HS-5 (cell line): Measurements from ENCODE around the gene NFE2.
"Not testable (repeated sequence)": the region's sequence is repeated elsewhere in the genome, so short reads cannot be mapped to it uniquely, and the experiment has no call there.

Experiments used
- DNase-seq: peaks from one replicate; pipeline ENCODE4 v3.0.0-alpha.2; 2012; ENCODE audit warnings: low read depth

NFE2 gene

DNA sequence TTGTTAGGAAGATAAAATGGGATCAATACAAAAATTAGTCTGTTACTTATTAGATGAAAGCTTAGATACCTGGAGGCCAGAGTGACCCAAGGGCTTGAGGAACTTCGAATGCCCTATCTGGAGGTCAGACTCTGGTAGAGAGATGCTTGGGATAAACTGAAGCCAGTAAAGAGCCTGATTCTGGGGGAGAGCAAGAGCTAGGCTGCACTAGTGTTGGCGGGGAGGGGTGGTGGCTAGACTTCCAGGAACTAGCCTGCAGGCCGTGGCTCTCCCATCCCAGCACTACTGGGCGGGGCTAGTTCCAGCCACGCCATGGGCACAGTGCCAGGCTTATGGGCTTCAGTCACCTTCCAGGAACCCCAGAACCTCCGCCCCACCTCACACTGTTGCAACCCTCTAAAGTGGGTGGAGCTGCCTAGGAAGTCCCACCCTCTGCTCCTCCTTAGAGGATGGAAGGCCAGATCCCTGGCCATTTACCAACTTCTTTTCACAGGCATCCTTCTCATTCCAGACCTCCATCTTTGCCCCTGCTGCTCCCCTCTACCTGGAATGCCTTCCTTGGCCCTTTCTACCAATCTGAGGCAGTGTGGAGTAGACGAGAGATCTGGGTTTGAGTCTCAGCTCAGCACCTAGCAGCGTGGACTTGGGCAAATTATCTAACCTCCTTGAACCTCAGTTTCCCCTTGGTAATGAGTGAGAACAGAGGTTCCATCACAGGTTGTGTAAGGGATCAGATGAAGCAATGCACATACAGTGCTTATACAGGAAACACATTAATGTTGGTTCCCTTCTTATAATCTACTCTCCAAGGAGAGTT lies 6.3 kb upstream of the NFE2 start:
- no peak for DNase-seq

DNA sequence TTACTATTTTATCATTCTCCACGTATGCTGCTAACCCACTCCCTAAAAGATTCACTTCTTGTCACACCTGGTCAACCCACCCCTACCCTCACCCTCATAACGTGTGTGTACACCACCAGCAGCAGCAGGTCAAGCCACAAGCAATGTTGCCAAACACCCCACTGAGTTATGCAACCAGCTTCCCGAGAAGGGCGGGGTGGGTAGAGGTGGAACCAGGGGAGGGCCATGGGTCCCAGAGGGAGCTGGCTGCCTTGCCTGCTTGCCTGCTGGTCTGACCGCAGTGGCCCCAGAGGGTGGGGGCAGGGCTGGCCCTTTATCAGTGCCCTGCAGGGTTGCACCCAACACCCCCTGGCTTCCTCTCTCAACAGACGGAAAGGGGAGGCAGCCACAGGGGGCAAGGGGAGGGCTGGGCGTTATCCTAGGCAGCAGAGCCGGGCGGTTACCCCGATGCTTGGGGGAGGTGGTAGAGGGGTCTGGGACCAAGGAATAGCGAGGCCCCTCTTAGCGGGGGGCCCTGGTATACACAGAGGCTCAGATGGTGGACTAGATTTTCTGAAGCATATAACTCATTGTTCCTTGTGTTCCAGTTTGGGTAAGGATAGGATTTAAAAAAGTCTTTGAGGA lies 3.5 kb upstream of the NFE2 start:
- DNase-seq, result no peak

DNA sequence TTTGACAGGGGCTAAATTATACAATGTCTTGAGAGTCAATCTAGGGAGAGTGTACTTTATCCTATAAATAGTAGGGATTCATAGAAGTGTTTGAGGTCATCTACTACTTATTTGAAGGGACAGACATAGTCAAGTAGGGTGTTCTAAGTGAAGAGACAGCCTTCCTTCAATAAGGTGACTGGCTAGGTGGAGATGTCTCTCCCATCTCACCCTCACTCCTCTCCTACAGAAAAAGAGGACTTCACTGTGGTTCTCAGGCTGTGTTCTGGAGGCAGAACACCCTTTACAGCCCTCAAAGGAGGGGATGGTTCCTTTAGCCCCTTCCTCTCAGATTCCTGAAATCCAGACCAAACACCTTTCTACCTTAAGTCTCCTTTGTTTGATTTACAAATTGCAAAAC lies 2.8 kb upstream of the NFE2 start:
- no peak for DNase-seq

DNA sequence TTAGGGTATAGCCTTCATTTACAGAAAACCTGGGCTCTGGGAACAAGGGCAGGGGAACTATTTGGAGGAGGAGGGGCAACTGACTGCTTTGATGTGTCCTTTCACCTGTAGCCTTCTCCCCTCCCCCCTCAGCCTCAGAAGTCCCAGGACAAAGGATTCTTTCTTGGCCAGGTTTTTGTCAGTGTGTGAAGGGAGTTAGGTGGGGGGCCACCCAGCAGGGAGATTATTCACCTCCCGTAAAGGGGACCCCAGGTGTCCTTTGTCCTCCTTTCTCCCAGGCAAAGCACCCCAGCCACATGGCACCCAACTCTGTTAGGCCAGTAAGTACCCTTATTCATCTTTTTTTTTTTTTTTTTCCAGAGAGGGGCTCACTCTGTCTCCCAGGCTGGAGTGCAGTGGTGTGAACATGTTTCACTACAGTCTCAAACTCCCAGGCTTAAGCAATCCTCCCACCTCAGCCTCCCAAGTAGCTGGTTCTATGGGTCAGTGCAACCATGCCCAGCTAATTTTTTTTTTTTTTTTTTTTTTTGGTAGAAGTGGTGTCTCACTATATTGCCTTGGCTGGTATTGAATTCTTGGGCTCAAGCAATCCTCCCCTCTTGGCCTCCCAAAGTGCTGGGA lies 723 bp upstream of the NFE2 start:
- DNase-seq, result no peak

DNA sequence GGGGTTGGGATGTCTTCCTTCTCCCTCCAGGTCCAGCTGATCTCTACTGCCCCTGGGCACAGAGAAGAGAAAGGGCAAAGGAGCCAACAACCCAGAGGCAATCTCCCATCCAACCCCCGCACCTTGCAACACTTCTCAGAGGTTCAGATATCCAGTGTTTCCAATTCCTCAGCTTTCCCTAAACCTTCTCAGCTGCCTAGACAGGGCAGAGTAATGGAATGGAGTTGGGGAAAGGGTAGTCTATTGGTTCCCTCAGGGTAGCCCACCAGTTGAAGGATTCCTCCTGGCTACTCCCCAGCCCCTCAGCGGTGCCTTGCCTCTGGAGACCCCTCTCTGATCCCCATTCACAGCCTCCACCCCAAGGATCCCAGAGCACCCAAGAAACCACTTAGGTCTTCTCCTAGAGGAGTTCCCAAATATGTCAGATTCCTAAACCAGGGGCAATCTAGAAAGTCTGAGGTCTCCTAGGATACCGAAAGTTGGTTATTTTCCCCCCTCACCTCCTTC lies 537 bp downstream of the NFE2 start:
- no peak for DNase-seq

DNA sequence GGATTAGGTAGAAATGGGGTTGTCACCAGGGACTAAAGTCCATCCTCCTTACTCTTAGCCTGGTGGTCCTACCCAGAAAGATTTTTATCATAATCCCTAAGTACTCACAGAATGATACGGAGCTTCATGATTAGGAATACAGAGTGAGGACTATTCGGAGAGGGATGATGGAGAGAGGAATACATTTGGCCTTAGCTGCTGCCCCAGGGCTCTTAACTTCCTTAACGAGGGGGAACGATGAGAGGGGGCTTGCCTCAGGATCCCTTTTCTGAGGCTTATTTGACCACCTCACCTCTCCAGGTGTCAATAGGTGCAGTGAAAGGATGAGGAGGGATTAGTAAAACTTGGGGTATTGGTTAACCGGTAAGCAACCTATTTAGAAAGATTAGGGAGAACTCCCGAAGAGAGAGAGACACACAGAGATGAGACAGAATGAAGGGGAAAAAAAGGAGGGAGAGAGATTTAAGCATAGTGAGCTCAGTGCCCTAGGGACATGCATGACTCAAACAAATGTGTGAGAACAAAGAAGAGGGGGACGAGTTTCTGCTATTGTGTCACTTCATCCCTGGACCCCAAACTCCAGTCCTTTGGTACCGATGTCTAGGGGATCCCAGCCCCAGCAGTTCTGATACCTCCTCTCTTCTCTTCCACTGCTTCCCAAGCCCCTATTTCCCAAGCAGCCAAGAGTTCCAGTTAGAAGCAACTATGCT lies 1.1 kb downstream of the NFE2 start:
- no peak for DNase-seq

DNA sequence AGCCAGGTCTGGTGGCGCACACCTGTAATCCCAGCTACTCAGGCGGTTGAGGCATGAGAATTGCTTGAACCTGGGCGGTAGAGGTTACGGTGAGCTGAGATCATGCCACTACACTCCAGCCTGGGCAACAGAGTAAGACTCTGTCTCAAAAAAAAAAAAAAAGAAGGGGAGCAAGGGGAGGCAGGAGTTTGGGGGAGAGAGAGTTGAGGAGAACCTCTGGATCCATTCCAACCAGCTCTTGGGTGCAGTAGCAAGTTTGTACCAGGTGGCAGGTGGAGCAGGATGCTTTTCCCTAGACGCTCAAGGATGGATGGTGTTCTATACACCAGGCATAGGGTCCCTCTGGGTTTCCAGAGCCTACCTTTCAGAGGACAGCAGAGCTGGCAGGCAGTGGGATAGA lies 1.9 kb downstream of the NFE2 start:
- no peak for DNase-seq

DNA sequence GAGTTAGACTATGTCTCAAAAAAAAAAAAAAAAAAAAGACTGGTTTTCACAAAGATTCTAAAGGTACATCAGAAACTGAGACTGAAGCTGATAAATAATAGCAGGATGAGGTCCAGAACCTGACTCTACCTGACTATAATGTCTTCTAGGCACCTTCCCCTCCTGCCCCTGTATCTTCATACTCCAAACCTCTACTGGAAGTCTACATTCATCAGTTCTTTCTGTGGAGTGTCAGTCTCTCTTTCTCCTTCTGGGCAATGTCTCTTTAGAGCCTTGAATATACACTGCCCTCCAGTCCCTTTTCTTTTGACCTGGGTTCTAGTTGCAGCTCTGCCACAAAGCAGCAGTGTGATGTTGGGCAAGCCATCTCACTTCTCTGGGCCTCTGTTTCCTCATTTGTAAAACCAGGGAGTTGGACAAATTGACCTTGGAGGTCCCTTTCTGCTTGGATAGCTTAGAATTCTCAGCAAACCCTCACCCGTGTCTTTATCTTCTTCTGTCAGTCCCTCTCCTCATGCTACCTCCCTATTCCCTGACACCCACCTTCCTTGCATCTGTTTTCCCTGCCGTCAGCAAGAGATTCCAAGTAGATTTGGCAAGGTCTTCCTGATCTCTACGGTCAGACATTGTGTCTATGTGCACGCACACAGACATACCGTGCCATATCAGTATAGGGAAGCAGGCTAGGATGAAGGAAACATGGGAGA lies 4.3 kb downstream of the NFE2 start:
- no peak for DNase-seq

DNA sequence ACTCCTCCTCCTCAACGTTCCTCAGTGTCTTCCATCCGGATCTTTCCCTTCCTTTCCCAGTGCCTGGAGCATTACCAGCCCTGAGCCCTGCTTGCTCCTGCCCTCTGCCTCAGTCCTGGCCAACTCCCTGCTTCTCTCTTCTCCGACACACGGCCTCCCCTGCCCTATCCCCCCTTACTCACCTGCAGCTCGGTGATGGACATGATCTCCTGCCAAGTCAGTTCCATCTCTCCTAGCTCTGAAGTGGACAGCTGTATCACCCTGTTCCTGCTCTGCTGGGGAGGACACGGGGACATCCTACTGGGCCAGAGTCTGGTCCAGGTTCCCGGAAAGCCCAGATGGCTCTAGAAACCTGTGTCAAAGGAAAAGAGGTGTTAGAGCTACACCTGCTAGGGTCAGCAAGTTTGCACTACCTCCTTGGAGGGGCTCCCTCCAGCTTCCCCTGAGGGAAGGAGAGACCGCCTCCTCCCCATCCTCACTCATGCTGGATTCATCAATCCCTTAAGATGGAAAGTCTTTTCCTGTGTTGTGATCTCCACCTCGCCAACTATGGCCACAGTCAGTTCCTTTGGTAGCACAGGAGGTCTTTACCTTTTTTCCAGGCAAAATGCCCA lies 5.8 kb downstream of the NFE2 start:
- no peak for DNase-seq

DNA sequence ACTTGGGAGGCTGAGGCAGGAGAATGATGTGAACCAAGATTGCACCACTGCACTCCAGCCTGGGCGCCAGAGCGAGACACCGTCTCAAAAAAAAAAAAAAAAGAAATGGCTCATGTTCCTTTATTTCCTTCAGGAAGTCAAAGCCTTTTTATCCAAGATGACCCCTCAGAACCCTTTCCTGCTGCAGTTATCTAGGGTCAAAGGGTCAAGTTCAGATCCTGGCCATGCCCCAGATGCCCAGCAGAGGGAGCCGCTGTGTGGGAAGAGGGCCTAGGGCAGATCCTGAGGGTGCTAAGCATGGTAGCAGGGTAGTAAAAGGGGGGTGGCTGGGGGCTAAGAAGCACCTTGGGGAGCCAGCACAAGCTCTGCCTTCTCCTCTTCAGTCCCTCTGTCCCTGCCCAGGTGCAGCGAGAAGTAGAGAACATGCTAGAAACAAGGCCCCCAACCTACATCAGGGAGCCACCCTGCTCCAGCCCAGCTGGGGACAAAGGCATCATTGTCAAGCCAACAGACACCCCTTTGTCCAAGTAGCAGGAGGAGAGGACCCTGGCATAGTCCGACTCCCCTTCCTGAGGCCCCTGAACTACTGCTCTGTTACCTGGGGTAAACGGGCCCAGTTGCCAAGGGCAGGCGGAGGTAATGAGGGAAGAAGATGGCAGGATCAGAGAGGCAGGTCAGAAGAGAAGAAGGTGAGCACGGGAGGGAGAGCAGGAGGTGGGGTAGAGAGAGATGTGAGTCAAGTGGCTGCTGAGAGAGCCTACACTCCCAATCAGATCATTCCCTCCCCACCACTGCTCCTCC lies 6.5 kb downstream of the NFE2 start:
- no peak for DNase-seq

DNA sequence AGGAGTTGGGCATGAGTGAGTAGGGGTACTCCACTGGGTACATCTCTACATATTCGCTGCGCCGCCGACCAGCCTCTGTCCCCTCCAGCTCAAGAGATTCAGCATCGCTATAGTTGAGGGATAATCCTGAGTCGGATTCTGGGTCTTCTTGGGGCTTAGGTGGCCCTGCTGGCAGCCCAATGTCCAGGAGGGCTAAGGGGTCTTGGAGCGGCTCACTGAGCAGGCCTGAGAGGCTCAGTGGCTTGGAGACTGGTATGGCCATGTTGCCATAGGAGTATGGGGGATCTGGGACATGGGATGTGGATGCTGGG lies 7.9 kb downstream of the NFE2 start:
- DNase-seq, result no peak

DNA sequence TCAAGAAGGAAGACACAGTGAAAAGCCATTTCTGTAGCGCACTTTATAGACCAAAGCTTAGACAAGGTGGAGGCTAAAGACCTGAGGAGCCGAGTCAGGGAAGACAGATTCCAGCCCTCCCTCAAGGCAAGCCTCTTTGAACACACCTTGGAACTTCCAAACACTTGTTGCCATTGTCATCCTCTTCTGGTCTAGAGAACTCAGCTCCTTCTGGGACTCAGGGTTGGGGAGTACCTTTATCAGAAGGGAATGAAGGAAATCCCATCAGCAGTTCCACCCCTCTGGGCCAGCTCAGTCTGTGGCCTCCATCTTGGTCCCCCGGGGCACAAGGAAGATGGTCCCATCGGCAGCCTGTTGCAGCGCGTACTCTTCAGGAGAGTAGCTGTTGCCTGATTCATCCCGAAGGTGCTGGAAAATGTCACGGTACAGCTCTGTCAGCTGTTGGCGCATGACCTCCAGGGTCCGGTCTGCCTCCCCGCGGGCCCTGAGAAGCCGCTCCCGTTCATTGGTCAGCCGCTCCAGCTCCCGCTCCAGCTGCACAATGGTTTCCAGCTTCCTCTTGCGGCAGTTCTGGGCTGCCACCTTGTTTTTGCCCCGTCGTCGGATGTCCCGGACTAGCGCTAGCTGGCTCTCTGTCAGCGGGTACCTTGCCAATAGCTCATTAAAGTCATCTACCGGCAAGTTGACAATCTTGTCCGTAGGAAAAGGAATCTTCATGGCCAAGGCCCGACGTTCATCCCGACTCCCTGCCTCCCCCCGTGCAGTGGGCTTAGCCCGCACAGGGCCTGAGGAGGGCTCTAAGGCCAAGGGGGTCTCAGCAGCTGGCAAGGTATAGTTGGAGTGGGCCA lies 8.5 kb downstream of the NFE2 start:
- no peak for DNase-seq

DNA sequence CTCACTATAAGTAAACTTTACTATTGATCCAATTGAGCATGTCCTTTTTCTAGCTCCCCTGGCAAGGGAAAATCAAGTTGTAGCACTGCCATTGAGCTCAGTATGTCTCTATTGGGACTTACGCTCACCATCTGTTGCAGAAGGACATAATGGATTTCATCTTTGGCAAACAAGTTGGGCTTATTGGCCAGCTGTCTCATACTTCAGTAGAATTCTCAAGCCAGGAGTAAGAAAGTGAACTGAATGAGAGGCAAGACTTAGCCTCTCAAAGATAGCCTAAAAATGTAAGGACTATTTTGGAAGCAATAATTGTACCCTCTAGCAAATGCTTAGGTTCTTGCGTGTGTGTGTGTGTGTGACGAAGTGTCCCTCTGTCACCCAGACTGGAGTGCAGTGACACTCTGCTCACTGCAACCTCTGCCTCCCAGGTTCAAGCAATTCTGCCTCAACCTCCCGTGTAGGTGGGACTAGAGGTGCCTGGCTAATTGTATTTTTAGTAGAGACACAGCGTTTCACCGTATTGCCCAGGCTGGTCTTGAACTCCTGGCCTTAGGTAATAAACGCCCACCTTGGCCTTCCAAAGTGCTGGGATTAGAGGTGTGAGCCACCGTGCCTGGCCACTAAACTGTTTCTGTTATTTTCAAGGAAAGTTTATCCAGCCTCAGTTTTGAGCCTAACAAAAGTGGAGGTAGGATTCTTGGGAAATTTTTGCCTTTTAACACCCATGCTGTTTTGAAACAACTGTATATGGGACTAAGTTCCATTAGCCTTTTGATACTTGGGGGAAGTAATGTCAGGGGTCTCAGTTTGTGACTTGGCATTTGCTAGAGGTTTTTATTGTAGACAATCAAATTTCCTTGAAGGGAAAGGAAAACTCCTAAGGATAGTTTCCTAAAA lies 13.3 kb downstream of the NFE2 start:
- DNase-seq, result no peak

DNA sequence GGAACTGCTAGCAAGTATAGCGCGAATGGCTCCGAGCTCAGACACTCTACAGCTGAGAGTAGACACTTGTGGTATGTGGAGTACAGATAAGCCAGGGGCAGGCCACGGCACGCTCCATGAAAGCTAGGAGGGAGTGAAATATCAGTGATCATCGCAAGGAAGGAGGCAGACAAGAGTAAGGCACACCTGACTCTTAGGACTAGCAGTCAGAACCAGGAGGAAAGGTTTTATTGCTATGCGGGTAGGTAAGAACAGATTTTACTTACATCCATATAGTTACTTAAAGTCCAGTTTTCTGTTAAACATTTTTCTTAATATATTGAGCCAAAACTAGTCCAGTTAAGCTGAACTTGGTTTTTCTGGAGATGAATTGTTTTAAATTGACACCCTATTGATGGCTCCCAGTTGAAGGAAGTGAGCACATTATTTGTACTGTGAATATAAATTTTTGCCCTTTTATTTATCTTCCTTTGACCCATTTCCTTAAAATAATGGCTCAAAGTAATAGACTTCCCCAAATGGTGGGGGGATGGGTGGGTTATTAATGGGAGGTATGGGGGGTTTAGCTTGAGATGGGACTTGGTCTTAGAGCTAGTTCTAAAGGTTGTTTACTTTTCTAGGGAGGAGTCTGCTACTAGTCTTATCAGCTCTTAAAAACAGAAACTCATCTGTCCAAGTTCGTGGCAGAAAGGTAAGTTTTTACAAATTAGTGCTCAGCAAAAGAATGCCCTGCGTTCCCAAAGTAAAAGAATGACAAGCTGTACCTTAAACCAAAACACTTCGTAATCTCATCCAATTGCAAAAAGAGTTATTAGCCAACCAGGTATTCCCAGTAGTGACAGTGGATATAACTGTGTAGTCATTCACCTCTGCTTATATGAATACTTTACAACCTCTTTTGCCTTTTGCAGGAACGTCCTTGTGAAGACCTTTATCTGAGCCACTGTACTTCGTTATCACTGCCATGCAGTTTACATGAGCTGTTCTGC lies 14.5 kb downstream of the NFE2 start:
- no peak for DNase-seq

DNA sequence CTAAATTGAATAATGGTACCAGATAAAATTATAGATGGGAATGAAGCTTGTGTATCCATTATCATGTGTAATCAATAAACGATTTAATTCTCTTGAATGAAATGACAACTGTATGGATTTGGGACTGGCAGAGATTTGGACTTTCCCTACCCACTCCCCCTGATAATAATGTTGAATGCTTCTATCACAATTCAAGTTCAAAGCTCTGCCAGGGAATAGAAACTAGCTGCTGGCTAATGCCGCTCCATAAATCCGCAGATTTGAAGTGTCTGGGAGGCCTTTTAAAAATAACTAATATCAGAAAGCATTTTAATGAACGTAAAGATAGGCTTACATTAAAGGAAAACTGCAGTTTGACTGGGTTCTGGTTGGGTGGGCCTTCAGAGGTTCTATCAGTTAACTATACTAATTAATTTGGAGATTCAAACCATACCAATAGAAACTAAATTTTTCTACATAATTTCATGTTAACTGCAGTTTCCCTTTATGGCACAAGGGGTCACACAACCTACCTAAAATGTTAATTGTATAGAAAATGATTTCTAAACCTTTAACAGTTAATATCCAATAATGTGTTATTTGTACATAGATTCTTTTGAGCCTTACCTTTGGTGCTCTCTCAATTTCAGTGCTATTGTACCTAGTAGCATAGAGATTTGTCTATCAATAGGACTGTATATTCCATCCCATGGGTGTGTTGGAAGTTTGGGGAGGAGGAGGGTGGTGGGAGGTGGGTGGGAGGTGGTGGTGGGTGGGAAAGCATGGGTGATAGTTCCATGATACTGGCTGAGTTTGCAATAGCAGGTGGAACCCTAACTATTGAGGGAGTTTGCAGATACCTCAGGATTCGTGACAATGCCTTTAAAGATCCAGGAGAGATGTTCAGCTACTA lies 15.4 kb downstream of the NFE2 start:
- DNase-seq, result no peak

DNA sequence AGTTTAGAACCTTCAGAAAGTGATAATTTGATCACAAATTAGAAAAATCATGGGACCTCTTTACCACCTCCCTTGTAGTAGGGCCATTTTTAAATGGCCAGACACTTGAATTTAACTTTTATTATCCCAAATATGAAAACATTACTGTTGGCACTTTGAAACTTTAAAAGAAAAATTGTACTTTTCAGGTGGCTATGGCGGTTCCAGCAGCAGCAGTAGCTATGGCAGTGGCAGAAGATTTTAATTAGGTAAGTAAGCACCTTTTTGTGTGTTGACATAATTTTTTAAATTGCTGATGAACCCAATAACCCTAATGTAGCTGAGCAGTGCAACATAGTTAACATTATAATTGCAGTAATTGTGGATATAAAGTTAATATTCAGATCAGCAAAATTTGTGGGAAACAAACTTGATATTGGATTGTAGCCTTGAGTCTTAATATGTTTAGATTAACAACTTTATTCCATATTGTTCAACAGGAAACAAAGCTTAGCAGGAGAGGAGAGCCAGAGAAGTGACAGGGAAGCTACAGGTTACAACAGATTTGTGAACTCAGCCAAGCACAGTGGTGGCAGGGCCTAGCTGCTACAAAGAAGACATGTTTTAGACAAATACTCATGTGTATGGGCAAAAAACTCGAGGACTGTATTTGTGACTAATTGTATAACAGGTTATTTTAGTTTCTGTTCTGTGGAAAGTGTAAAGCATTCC lies 16.6 kb downstream of the NFE2 start:
- DNase-seq, result not testable (repeated sequence)
